Effector CD4-positive, alpha-beta T cell (primary cell): ENCODE measurements around the gene IL36A.

ENCODE experiments used
- DNase-seq: peaks from one replicate; pipeline ENCODE4 v3.0.0-alpha.2; 2020

Gene IL36A

GRCh38 chr2:113052396-113052917 is 47.2 kb downstream of the IL36A start, which contains the start of gene IL36B:
IL36B (minus strand) TSS chr2:113052867.
- DNase-seq = no peak

DNA sequence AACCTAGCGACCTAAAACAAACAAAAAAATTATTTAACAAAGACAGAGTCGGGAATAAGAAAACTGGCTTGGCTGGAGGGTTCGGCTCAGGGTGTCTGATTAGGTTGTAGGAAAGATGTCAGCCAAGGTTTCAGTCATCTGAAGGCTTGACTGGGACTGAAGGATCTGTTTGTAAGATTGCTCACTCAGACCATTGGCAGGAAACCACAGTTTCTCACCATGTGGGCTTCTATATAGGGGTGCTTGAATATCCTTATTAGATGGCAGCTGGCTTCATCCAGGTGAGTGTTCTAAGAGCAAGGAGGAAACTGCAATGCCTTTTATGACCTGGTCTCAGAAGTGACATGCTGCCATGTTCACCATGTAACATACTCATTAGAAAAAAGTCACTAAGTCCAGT is 48.4 kb downstream of the IL36A start:
- no peak for DNase-seq

GRCh38 chr2:113054066-113054465 is 48.8 kb downstream of the IL36A start:
- no peak for DNase-seq

- no peak for DNase-seq
Observed at GRCh38 chr2:113056521-113056920, 51.3 kb downstream of the IL36A start.

DNA sequence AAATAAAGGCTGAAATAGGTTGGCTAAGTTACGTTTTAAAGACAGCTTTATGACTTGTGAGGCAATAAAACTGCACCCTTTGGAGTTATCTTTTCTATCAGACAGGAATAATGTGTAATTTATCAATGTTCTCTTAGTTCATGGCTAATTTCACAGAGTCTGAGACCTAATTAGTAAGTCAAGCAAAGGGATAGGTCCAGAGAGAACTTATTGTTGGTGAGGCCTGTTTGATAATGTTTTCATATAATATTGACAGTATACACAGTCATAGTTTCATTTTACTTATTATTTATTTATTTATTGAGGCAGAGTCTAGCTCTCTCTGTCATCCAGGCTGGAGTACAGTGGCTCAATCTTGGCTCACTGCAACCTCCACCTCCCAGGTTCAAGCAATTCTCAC is 51.9 kb downstream of the IL36A start:
- DNase-seq = no peak
